Stimulated activated CD4-positive, alpha-beta T cell treated with anti-CD3 and anti-CD28 coated beads, Interleukin-4, amount 100 ng/mL, for 4 hours (primary cell): ENCODE measurements around the gene TSPOAP1.
A peak's percentile ranks its signal among the peaks of the same experiment; 100 is the strongest.
"Not testable (repeated sequence)": the region's sequence is repeated elsewhere in the genome, so short reads cannot be mapped to it uniquely, and the experiment has no call there.

Experiments used
- DNase-seq, 2 experiments: peaks; one replicate each; pipeline ENCODE4 v3.0.0-alpha.2; 2020

Gene TSPOAP1

DNA sequence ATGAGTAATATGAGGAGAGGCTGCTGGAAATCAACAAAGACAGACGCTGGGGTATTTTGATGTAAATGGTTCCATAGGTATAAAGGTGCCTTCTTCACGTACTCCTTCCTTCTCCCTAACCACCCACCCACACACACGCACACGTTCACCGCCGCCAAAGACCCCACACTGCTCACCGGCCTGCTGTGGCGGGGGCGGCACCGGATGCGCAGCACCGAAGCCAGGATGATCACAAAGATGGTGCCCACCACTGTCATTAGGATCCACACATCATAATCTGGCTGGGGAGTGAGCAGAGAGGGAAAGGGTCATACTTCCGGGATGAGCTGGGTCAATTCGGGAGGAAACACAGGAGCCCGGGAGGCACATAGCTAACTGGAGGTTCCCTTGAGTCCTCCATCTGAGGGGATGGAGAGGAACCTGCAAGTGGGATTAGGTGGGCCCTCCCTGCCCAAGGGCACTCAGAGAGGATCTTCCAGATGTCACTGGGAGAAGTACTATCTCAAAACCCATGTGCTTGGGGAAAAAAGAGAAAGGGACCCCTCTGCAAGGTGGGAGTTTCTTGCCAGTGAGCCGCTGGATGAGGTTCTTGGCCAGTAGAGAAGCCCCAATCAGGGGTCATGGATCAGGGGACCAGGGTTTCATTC is 33.9 kb upstream of the TSPOAP1 start:
- no peak for DNase-seq

DNA sequence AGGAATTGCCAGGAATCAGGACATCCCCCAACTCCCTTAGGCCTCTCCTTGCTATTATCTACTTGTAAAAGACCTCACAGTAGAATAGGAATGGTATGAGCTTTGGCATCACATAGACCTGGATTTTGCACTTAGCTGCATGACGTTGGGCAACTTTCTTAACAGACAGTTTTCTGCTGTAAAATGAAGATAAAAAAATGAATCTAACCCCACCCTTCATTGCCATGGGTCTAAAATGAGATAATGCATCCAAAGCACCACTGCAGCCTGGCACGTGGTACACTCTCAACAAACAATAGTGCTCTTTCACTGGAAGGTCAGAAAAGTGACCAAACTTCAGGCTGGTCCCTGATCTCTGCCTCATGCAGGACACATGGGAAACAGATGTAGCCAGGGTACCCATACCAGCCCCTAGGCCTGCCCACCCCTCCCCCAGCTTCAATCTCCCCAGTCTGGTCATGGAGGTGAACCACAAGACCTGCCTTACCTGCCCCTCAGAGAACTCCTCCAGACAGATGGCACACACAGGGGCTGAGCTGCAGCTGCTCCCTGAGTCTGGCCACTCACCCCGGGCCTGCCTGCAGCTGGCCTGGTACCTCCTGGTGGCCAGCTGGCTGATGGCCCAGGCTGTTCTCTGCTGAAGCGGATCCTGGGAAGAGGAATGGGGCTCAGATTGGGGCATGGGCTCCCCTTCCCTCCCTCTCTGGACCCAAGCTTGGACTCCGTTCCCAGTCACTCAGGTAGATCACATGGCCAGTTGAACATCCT is 31.9 kb upstream of the TSPOAP1 start:
- no peak for DNase-seq

DNA sequence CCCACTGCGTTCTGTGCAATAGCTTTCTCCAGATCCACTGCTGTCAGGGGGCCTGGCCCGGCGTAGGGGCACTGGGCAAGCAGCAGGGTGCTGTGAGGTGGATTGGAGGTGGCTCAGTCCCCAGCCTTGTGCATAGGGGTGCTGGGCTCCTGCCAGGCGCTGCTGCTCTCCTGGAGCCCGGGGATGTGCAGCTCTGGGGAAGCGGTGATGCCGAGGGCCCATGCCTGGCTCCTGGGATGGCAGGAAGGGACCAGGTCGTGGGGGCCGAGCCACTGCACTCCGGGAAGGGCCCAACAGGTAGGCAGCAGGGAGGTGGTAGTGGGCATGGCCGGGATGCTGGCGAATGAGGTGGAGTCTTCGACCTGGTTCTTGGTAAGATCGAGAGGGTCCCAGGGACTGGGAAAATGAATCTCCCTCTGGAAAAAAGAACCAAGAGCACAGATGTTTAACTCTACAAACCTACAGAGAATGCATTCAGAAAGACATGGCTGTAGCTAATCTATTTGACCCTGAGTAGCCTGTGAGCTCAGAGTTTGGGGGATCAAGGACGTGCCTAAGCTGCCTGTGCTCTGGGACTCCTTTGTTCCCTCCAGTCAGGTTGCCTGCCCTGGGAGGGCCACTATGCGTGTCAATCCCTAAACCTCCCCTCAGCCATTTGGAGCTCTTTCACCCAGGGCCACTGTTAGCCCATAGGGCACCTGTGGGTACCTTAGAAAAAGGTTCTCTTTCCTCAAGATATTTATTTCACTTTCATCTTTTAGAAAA is 30.0 kb upstream of the TSPOAP1 start:
- DNase-seq: no peak

DNA sequence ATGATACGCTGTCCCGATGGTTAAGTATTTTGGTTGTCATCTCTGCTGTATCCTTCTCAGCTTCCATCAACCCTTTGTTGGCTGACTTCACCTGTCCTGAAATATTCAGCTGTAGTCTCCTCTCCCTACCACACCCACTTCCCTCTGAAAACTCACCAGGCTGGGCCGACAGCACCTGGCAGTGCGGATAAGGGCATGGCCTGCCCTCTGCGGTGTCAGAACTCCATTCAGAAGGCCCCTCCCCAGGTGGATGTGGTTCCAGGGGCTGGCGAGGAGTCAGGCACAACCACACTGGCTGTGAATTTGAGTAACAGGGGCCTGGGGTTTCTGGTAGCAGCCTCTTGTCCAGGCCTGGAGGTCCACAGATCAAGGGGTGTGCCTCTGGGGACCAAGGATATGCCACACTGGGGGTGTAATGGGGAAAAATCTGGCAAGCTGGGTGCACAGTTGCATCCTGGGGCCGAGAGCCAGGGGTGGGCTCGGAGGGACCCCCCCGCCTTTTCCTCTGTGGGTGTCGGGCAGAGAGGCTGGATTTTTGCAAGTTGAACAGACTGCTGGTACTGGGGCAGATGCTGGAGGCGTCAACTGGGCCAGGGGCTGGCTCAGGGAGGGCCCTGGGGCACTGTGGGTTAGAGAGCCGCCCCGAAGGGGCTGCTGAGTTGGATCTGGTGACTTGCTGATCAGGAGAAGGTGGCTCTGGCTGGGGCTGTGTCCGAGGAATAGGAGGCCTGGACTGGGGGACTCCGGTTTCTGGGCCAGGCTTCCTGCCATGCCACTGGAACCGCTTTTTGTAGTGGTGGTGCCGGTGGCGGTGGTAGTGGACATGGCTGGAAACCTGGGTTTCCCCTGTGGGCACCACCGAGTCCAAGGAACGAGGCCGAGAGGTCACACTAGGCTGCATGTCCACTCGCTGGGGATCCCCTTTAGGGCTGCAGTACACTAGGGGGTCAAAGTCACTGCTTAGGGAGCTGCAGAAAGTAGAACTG is 29.0 kb upstream of the TSPOAP1 start:
- DNase-seq: no peak

DNA sequence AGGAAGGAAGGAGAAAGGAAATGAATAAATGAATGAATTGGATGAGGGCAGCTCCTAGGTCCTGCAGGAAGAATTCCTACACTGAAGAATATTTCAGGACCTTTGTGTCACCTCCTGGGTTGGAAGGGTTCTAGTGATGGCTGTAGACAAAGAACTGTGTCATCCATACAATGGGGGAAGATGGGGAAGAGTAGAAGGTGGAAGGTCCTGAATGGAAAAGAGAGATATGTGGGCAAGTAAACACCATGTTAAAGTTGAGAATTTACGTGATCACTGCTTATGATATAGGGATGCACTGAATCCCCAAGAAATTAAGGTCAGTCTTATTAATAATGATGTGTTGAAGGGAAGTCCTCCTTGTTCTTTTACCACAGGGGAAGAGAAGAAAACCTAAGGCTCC is 27.6 kb upstream of the TSPOAP1 start:
- DNase-seq: no peak

DNA sequence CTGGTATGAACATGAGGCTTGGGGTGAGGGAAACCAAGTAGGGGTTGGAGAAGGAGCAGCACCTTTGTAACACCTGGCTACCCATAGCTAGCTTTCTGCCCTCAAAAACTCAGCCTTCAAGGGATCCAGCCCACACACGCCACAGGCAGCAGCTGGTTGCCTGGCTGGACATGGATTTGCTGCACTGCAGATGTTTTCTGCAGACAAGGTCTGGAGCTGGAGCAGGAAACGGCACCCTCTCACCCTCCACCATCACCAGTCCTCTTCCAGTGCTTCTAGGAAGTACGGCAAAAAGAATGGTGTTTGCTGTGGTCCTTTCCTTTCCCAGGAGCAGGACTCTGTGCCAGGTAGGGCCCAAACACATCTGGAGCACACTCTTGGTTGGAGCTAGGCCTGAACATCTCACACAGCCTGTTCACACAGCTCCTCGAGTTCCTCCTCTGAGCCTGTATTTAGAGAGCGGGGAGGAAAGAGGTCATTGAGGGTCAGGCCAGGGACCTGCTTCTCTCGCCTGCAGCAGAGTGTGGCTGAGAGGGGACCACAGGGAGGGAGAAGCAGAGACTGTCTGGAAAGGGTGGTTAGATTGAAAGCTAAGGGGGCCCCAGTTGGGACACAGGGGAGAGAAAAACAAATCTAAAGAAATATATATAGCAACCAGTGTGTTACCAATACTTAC is 26.1 kb upstream of the TSPOAP1 start:
- DNase-seq: no peak

DNA sequence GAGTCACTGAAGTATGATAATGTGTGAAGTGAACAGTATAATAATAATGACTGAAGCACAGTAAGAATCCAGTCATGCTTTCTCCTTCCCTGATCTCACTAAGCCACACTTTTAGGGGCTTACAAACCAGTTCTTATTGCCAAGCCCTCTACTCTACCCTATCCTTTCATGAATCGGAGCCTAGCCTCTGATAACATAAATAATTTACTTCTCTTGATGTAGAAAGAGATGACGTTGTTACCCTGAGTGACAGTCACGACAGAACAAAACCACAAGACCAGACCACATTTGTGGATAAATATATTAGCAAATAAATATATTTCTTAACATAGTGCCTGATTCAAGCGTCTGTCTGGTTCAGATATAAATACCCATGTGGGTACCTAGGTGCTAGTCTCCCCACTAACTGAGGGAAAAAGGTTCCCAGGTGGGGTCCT is 24.8 kb upstream of the TSPOAP1 start:
- no peak for DNase-seq

DNA sequence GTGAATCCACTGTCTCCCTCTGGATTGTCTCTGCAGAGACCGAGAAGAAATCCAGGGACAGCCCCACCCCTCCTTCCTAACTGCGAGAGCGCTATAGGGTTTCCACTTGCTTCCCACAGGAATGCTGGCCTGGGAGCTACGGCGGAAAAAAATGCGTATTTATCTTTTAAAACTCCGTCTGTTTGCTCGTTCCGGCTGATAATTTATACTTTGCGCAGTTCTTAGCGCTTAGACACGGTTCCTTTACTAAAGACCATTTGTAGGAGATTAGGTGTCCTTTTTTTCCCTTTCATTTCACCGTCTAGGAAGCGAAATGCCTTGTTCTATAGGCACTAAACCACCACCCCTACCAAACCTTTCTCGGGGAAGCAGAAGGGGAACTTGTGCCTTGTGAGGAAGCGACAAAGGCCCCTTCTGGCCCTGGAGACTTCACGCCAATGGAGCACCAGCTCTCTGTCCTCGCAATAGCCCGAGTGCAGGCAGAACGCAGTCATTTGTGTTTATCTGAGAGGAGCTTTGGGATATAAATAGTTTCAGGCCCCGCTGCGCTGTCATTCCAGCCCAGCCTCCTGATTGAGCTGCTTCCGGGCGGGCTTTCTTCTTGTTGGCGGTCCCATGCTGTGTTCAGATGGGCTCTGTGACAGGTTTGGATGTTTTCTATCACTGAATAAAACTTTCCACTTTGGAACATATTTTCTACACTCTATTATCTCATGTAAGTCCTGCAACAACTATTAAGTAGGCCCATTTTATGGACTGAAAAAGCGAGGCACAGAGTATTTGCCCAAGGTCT is 24.2 kb upstream of the TSPOAP1 start:
- peak in 1 of 2 experiments; percentile 15 for DNase-seq

DNA sequence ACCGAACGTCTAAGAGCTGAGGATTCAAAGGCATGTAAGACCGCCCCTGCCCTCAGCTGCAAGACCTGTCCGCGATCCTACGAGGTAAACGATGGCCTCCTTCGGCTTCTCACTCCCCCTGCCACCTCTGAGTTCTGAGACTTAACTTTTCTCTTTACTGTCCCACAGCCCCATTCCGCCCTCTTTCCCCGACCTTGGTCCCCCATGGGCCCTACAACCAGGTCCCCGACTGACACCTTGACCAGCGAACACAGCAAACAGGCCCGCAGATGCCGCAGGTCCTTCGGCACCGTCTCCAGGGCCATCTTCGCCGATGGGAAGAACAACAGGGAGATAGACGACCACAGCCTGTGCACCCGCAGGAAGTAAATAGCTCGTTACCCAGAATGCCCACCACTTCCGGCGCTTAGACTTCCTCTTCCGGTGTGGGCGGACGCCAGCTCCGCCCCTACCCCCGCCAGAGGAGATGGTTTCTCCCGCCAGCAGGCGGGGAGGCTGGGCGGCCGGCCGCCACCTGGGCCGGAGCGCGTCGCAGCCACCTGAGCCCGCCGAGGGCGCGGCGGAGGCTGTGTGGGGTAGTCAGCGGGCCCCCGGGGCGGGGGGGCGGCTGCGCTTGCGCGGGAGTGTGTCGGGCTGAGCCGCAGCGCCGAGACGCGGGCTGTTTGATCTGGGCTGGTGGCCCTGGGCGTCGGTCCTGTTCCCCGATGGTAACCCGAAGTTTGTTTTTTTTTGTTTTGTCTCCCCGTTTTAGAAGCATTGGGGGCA is 23.4 kb upstream of the TSPOAP1 start, which contains the start of gene SUPT4H1:
SUPT4H1 (minus strand) TSS at position 371 of the 765 bp plus-strand sequence; CDS start at position 305, 66 bp downstream.
- DNase-seq: peak; percentile 85 to 91

DNA sequence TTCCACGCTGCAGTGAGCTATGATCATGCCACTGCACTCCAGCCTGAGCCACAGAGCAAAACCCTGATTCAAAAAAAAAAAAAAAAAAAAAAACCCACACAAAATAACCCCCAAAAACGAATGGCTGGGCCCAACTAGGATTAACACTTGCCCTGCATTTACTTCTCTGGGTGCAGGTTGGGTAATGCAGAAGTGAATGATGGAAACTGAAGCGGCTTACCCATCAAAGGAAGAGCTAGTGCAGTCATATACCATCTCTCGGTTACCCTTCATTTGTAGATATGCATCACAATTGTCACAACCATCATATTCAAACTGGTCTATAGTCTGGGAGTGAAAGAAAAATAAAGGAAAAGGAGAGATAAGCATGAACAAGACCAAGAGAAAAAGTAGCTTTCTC is 22.6 kb upstream of the TSPOAP1 start:
- no peak for DNase-seq

DNA sequence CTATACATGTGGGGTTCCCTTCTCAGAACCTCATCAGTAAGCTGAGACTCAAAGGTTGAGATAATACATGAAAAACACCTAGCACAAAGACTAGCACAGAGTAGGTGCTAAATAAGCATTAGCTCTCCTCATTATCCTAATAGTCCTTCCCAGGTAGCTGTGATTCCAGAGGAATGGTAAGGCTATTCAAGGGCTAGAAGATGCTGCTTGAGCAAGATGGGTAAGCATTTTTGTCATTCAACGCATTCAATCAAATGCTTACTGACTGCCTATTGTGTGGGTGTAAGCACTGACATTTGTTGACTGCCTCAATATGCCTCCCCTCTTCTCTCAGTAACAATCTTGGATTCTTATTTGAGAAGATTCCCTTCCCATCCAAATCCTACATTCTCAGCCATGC is 19.4 kb upstream of the TSPOAP1 start:
- DNase-seq: no peak

DNA sequence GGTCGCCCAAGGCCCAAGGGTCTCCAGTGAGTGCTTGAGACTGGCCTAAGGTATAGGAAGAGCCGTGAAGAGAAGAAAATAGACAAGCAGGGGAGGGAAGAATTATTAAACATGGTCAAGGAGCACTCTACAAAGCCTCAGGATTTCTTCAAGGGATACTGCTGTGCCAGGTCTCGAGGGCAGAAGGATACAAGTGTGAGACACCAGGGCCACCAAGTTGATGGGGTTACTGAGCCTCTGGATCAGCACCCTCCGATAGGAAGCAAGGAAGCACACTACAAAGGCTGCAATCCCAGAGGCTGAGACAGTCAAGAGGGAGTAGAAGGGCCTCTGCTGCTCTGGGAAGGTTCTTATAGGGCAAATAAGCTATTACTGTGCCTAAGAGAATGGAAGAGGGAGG is 16.9 kb upstream of the TSPOAP1 start:
- no peak for DNase-seq

DNA sequence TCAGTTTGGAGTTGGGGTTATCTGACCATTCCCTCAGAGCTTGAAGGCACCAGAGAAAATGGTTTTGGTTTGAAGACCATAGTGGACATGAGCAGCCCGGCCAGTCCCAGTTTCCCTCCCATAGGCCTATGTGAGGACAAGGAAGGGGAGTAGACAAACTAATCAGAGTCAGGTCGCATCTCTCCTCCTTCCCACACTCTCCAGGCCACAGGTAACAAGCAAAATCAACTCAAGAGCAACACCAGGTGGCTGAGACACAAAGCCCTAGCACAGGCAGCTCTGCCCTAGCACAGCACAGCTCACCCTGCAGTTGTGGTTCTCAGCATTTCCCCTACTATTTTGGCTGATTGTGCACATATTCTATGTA is 16.2 kb upstream of the TSPOAP1 start:
- DNase-seq: peak; percentile 54 to 76

DNA sequence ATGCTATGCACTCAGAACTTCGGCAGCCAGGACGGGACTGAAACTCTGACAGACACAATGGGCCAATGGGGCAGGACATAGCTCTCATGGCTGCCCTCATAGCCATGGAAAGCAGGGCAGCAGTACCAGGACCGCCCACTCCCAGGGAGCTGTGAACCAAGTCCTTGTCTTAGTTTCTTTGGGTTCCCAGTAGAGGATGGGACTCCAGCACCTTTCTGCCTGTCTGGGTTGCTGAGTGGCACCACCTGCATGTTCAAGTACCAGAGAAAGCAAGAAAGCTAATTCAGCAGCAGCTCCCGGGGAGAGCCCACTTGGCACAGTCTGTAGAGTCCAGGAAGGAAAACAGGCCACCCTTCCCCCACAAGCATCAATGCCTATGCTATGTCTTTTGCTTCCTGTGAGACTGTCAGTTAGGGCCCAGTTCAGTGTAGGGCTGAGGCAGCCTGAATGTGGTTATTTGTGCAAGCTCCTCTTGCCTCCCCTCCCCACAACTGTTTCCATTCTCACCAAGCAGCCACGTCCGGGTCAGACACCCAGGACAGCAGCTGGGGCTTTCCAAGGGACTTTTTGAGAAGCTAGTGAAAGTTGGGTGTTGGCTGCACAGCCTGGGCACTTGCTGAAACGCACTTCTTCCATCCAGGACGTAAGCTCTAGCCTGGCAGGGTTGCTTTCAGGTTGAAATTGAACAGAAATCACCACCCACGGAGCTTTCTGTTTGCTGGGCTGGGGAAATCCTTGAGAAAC is 15.6 kb upstream of the TSPOAP1 start:
- peak; percentile 75 to 94 for DNase-seq

DNA sequence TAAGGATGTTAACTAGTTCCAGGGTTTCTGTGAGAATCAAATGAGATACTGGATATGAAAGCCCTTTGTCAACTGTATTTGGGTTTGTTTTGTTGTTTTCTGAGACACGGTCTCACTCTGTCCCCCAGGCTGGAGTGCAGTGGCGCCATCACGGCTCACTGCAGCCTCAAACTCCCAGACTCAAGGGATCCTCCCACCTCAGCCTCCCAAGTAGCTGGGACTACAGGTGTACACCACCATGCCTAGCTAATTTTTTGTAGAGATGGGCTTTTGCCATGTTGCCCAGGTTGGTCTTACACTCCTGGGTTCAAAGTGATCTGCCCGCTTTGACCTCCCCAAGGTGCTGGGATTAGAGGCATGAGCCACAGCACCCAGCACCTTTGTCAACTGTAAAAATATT is 14.5 kb upstream of the TSPOAP1 start:
- no peak for DNase-seq

DNA sequence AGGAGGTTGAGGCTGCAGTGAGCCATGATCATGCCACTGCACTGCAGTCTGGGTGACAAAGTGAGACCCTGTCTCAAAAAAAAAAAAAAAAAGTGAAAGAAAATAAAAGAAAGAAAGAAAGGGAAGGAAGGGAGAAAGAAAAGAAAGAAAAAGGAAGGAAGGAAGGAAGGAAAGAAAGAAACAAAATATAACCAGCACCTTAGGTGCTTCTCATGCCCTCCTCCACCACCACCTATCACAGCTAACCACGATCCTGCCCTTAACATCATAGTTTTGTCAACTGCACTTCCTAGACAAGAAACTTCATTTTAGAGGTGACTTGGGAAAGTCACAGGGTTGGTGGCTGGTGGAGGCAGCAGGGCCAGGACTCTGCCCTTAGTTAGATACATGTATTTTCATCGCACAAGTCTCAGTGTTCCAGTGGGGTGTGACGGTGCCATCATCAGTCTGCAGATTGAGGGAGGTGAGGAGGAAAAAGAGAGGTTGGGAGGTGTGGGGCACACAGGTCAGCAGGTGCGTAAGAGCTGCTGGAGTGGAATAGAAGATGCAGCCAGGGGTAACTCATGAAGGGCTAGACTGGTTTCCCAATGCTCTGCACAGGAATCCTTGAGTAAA is 13.4 kb upstream of the TSPOAP1 start:
- DNase-seq: no peak

DNA sequence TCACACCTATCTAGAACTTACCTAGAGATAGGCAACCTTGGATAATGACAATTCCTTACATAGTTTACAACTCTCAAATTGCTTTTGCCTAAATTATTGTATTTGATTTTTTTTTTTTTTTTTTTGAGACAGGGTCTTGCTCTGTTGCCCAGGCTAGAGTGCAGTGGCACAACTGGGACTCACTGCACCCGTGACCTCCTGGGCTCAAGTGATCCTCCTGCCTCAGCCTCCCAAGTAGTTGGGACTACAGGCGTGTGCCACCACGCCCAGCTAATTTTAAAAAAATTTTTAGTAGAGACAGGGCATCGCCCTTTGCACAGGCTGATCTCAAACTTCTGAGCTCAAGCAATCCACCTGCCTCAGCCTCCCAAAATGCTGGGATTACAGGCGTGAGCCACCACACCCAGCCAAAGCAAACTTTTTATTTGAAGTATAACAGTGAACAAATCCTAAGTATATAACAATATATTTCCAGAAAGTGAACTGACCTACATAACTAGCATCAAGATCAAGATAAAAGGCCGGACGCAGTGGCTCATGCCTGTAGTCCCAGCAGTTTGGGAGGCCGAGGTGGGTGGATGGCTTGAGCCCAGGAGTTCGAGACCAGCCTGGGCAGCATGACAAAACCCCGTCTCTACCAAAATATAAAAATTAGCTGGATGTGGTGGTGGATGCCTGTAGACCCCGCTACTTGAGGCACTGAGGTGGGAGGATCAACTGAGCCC is 12.7 kb upstream of the TSPOAP1 start:
- DNase-seq: not testable (repeated sequence)

DNA sequence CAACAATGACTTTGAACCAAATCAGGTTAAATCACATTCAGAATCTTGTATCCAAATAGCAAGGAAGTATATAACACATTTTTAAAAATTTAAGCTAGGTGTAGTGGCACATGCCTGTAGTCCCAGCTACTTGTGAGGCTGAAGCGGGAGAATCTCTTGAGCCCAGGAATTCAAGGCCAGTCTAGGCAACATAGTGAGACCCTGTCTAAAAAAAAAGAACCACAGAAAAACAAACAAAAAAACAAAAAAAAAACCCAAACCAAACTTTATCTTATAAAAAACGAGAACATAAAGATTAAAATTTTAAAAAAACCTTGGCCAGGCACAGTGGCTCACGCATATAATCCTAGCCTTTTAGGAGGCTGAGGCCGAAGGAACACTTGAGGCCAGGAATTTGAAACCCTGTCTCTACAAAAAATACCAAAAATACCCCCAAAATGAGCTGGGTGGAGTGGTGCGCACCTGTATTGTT is 11.8 kb upstream of the TSPOAP1 start:
- DNase-seq: no peak
